Body of pancreas (tissue), 4 donors: ENCODE results near the gene MRPS18B. TPM values are rescaled to one million over a fixed set of nuclear protein-coding genes. Genes with fewer than 3 reads are reported as not detected.

Experiments
- ATAC-seq: fragments of 150-250 bp; one replicate; pipeline ENCODE4 v1.9.1; 2016
- DNase-seq, 4 donors: peaks; one replicate each; pipeline ENCODE4 v3.0.0-alpha.2; 2019
- H3K27ac ChIP-seq, 4 donors: fragments of 200-600 bp; sonication (generic); 1 replicate in 3 of 4; 2 replicates in 1 of 4; pipeline versions ENCODE4 v1.5.1 to v1.6.1; 2016 to 2019; ENCODE audit warnings: mild to moderate bottlenecking in 1 of 4, mixed read lengths in 1 of 4, moderate library complexity in 1 of 4
- H3K27me3 ChIP-seq, 2 donors: fragments of 200-600 bp; sonication (generic); one replicate each; pipeline ENCODE4 v1.6.0; 2016; ENCODE audit warnings: mild to moderate bottlenecking in 1 of 2
- H3K36me3 ChIP-seq, 2 donors: fragments of 200-600 bp; sonication (generic); replicated peaks in 1 of 2; 2 replicates each; pipeline ENCODE4 v1.5.1; 2016; ENCODE audit warnings: low read depth in 2 of 2; ENCODE audit not compliant: insufficient read depth in 1 of 2
- H3K4me1 ChIP-seq: fragments of 200-600 bp; sonication (generic); one replicate; pipeline ENCODE4 v1.6.0; 2016
- H3K4me3 ChIP-seq, 2 donors: fragments of 200-600 bp; sonication (generic); 1 replicate in 1 of 2; 2 replicates in 1 of 2; pipeline ENCODE4 v1.5.1; 2016 to 2019
- H3K9me3 ChIP-seq, 3 donors: fragments of 200-600 bp; sonication (generic); 1 replicate in 2 of 3; 2 replicates in 1 of 3; pipeline ENCODE4 v1.5.1; 2016
- CTCF ChIP-seq, 7 experiments: fragments of 450-650 bp in 4 of 7; fragments of 200-600 bp in 3 of 7; sonication (generic) in 3 of 7; IDR thresholded peaks; one replicate each; pipeline ENCODE4 v1.5.1; 2016 to 2019; ENCODE audit warnings: antibody characterized with exemption in 7 of 7
- POLR2A ChIP-seq, 3 donors: fragments of 450-650 bp; IDR thresholded peaks; one replicate each; pipeline ENCODE4 v1.6.1; 2016; ENCODE audit warnings: antibody characterized with exemption in 3 of 3, mild to moderate bottlenecking in 2 of 3
- WGBS, 2 donors: methylation state at CpG; one replicate each; pipeline ENCODE4 v1.1.5; 2017; 5-methylcytosine and 5-hydroxymethylcytosine counted together
- intact Hi-C: fragments of 100-400 bp; cut with DNase I; formaldehyde crosslinking; loops from one replicate; pipeline ENCODE4 v1.15.1; 2023
- total RNA-seq, 2 donors: library from RNA; depleted of rRNA; stranded (reverse); fragments of >200 nt; gene quantifications; one replicate each; pipeline ENCODE4 v1.1.0, GENCODE V29; 2016

Gene MRPS18B
- total RNA-seq = 10 to 100 TPM; 26.4 to 35.5 TPM

- peak; percentile 98 to 99 (median 98) for DNase-seq
- peak within 1 kb of the TSS; percentile 63 to 73 for H3K4me3 ChIP-seq
- H3K4me1 ChIP-seq = peaks cover 30% of the 10 kb centered on the region
- peaks cover 0 to 9% of the 10 kb centered on the region in 2 donors for H3K36me3 ChIP-seq
- H3K27ac ChIP-seq = peak within 1 kb of the TSS; percentile 95 to 97 (median 96)
- no peaks in the 10 kb centered on the region for H3K9me3 ChIP-seq
- intact Hi-C loops = no loop called here
- 0% methylated on average over 34 of the region's 34 CpGs for WGBS, 2 donors
- H3K27me3 ChIP-seq = no peaks in the 10 kb centered on the region
- ATAC-seq = peak; percentile 80
- TF ChIP-seq CTCF (IDR thresholded peaks at IDR 0.05) = peak in 1 of 7 experiments; percentile 15
- TF ChIP-seq POLR2A (IDR thresholded peaks at IDR 0.05) = peak in 2 of 3 donors; percentile 4 to 51
Measured at GRCh38 chr6:30617565-30618269, at the start of gene MRPS18B. MRPS18B (plus strand) TSS chr6:30617840; CDS start chr6:30617866, 26 bp downstream.

GRCh38 chr6:30568245-30568644, 49.4 kb upstream of the MRPS18B start:
- DNase-seq (no peak), ATAC-seq (no peak)
- Histone ChIP-seq H3K27me3 (no peaks in the 10 kb centered on the region), H3K4me1 (peaks cover 37% of the 10 kb centered on the region), H3K36me3 (no peaks in the 10 kb centered on the region), H3K9me3 (no peaks in the 10 kb centered on the region), H3K4me3 (no peak overlapping the region), H3K27ac (no peak overlapping the region)
- intact Hi-C loops = no loop called here
- TF ChIP-seq CTCF (IDR thresholded peaks at IDR 0.05) = no peak
- no peak for TF ChIP-seq POLR2A (IDR thresholded peaks at IDR 0.05)
- WGBS, 2 donors = 61% methylated on average over 3 of the region's 3 CpGs

GRCh38 chr6:30570263-30570662, 47.4 kb upstream of the MRPS18B start:
- H3K4me3 ChIP-seq = peak overlapping the region; percentile 45 to 62
- WGBS, 2 donors = 26 to 32% methylated on average over 1 of the region's 1 CpG
- DNase-seq (no peak), ATAC-seq (no peak)
- intact Hi-C loops = no loop called here
- TF ChIP-seq CTCF (IDR thresholded peaks at IDR 0.05) (no peak), POLR2A (IDR thresholded peaks at IDR 0.05) (no peak)
- no peaks in the 10 kb centered on the region for H3K9me3 ChIP-seq
- no peaks in the 10 kb centered on the region for H3K36me3 ChIP-seq
- no peaks in the 10 kb centered on the region for H3K27me3 ChIP-seq
- H3K27ac ChIP-seq = peak overlapping the region in 3 of 4 donors; percentile 70 to 94 (median 88)
- H3K4me1 ChIP-seq = peaks cover 48% of the 10 kb centered on the region

GRCh38 chr6:30570740-30571074, 46.9 kb upstream of the MRPS18B start:
- Histone ChIP-seq H3K9me3 (no peaks in the 10 kb centered on the region), H3K27ac (peak overlapping the region; percentile 49 to 94 (median 79)), H3K4me3 (peak overlapping the region; percentile 45 to 62), H3K36me3 (no peaks in the 10 kb centered on the region), H3K27me3 (no peaks in the 10 kb centered on the region), H3K4me1 (peaks cover 47% of the 10 kb centered on the region)
- WGBS, 2 donors = 1% methylated on average over 18 of the region's 18 CpGs
- ATAC-seq = peak; percentile 30
- TF ChIP-seq CTCF (IDR thresholded peaks at IDR 0.05) (no peak), POLR2A (IDR thresholded peaks at IDR 0.05) (no peak)
- intact Hi-C loops = no loop called here
- DNase-seq = peak in 1 of 4 donors; percentile 38
